Lower lobe of right lung (tissue), 2 donors: ENCODE results near the gene SHFL. TPM values are rescaled to one million over a fixed set of nuclear protein-coding genes. Genes with fewer than 3 reads are reported as not detected.

Source experiments
- ATAC-seq, 2 donors: fragments of 200-7000 bp; cut with Tn5 transposase; one replicate each; pipeline ENCODE4 v1.9.1; 2020 to 2022; ENCODE audit warnings: mild to moderate bottlenecking in 2 of 2, moderate library complexity in 2 of 2
- DNase-seq: peaks from one replicate; pipeline ENCODE4 v3.0.0-alpha.2; 2020
- H3K27ac ChIP-seq: fragments of 200-600 bp; one replicate; pipeline ENCODE4 v1.8.0; 2022
- H3K27me3 ChIP-seq: fragments of 200-600 bp; one replicate; pipeline ENCODE4 v1.8.0; 2022; ENCODE audit warnings: low read depth
- H3K36me3 ChIP-seq: fragments of 200-600 bp; one replicate; pipeline ENCODE4 v1.8.0; 2022; ENCODE audit warnings: mild to moderate bottlenecking
- H3K4me1 ChIP-seq: fragments of 200-600 bp; one replicate; pipeline ENCODE4 v1.8.0; 2022
- H3K4me3 ChIP-seq: fragments of 200-600 bp; one replicate; pipeline ENCODE4 v1.8.0; 2022; ENCODE audit warnings: mild to moderate bottlenecking
- H3K9me3 ChIP-seq: fragments of 200-600 bp; one replicate; pipeline ENCODE4 v1.8.0; 2022
- intact Hi-C: fragments of 100-400 bp; cut with DNase I; formaldehyde crosslinking; loops from one replicate; pipeline ENCODE4 v1.11.0; 2022
- total RNA-seq: library from RNA; stranded (reverse); fragmentation: NEBNext Ultra II Directional; extraction: Animal tissue kit (Norgen Biotek cat#: 25700); gene quantifications from one replicate; pipeline ENCODE4 v1.2.1, GENCODE V29; 2021
- TF ChIP-seq, protein P1 (sequence below): fragments of 200-600 bp; IDR thresholded peaks from one replicate; pipeline ENCODE4 v1.8.0; 2022; ENCODE audit warnings: antibody characterized with exemption, mild to moderate bottlenecking
- donor health status: DM: no; HTN: yes; CAD: no; lungs with severe emphysema.

SHFL gene
- total RNA-seq, 1 donor from 2014 or later, result 43.4 TPM

DNA sequence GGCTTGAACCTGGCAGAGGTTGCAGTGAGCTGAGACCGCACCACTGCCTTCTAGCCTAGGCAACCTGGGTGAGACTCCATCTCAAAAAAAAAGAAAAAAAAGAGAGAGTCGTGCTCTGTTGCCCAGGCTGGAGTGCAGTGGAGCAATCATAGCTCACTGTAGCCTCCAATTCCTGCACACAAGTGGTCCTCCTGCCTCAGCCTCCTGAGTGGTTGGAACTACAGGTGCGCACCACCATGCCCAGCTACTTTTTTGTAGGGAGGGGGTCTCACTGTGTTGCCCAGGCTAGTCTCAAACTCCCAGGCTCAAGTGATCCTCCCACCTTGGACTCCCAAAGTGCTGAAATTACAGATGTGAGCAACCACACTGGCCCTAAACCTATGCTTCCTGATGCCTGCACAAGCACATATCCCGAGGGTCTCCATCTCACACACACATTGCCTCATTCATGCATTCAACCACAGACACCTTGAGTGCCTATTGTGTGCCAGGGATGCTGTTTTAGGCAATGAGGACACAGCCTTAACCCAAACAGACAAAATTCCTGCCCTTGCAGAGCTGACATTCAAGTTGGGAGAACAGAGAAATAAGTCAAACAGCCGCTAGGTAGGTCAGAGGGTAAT is 14.2 kb downstream of the SHFL start:
- peaks cover 28% of the 10 kb centered on the region for H3K4me1 ChIP-seq
- ATAC-seq, result no peak
- no peak overlapping the region for H3K4me3 ChIP-seq
- H3K9me3 ChIP-seq, result no peaks in the 10 kb centered on the region
- TF ChIP-seq, protein P1, sequence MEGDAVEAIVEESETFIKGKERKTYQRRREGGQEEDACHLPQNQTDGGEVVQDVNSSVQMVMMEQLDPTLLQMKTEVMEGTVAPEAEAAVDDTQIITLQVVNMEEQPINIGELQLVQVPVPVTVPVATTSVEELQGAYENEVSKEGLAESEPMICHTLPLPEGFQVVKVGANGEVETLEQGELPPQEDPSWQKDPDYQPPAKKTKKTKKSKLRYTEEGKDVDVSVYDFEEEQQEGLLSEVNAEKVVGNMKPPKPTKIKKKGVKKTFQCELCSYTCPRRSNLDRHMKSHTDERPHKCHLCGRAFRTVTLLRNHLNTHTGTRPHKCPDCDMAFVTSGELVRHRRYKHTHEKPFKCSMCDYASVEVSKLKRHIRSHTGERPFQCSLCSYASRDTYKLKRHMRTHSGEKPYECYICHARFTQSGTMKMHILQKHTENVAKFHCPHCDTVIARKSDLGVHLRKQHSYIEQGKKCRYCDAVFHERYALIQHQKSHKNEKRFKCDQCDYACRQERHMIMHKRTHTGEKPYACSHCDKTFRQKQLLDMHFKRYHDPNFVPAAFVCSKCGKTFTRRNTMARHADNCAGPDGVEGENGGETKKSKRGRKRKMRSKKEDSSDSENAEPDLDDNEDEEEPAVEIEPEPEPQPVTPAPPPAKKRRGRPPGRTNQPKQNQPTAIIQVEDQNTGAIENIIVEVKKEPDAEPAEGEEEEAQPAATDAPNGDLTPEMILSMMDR, result no peak
- no peak overlapping the region for H3K27ac ChIP-seq
- no peaks in the 10 kb centered on the region for H3K27me3 ChIP-seq
- intact Hi-C loops, result no loop called here
- DNase-seq, result no peak
- no peaks in the 10 kb centered on the region for H3K36me3 ChIP-seq

GRCh38 chr19:10102787-10103236 is 16.7 kb downstream of the SHFL start:
- DNase-seq (no peak), ATAC-seq (no peak)
- Histone ChIP-seq H3K27ac (peak overlapping the region; percentile 39), H3K36me3 (peaks cover 6% of the 10 kb centered on the region), H3K27me3 (no peaks in the 10 kb centered on the region), H3K4me1 (peaks cover 25% of the 10 kb centered on the region), H3K4me3 (no peak overlapping the region), H3K9me3 (no peaks in the 10 kb centered on the region)
- TF ChIP-seq, protein P1, result no peak
- intact Hi-C loops, result no loop called here

GRCh38 chr19:10104130-10104513 is 18.0 kb downstream of the SHFL start:
- DNase-seq (no peak), ATAC-seq (no peak)
- Histone ChIP-seq H3K27me3 (no peaks in the 10 kb centered on the region), H3K36me3 (peaks cover 19% of the 10 kb centered on the region), H3K9me3 (no peaks in the 10 kb centered on the region), H3K4me1 (peaks cover 25% of the 10 kb centered on the region), H3K27ac (no peak overlapping the region), H3K4me3 (no peak overlapping the region)
- TF ChIP-seq, protein P1, result no peak
- intact Hi-C loops, result no loop called here

- Histone ChIP-seq H3K27ac (no peak overlapping the region), H3K9me3 (no peaks in the 10 kb centered on the region), H3K36me3 (peaks cover 27% of the 10 kb centered on the region), H3K4me1 (peaks cover 25% of the 10 kb centered on the region), H3K27me3 (no peaks in the 10 kb centered on the region), H3K4me3 (no peak overlapping the region)
- DNase-seq, result no peak
- intact Hi-C loops, result no loop called here
- ATAC-seq, result peak; percentile 12 to 37
- TF ChIP-seq, protein P1, result no peak
Measured at GRCh38 chr19:10104665-10105508, 18.8 kb downstream of the SHFL start.

- no peaks in the 10 kb centered on the region for H3K27me3 ChIP-seq
- H3K9me3 ChIP-seq, result no peaks in the 10 kb centered on the region
- ATAC-seq (no peak), DNase-seq (no peak)
- H3K4me3 ChIP-seq, result peak overlapping the region; percentile 97
- H3K4me1 ChIP-seq, result peaks cover 25% of the 10 kb centered on the region
- TF ChIP-seq, protein P1, result no peak
- intact Hi-C loops, result no loop called here
- peak overlapping the region; percentile 88 for H3K27ac ChIP-seq
- H3K36me3 ChIP-seq, result peaks cover 34% of the 10 kb centered on the region
Measured at GRCh38 chr19:10105509-10106099, 19.5 kb downstream of the SHFL start.
